ENCODE results near the gene UXS1.

UXS1 gene

GRCh38 chr2:106089611-106090010 lies 104.5 kb downstream of the UXS1 start:
- TF ChIP-seq CTCF (IDR thresholded peaks at IDR 0.05) = no peak

- peak; percentile 44; the same call in 1 of the 2 replicates for TF ChIP-seq CTCF (IDR thresholded peaks at IDR 0.05)
These were observed 108.7 kb downstream of the UXS1 start for GRCh38 chr2:106085181-106085940.

GRCh38 chr2:106080959-106081358 lies 113.1 kb downstream of the UXS1 start:
- TF ChIP-seq CTCF (IDR thresholded peaks at IDR 0.05) = no peak

GRCh38 chr2:106078096-106078495 lies 116.0 kb downstream of the UXS1 start:
- TF ChIP-seq CTCF (IDR thresholded peaks at IDR 0.05) = no peak

- no peak for TF ChIP-seq CTCF (IDR thresholded peaks at IDR 0.05)
These were observed 117.2 kb downstream of the UXS1 start for GRCh38 chr2:106076941-106077340.

GRCh38 chr2:106075048-106075447 lies 119.1 kb downstream of the UXS1 start:
- no peak for TF ChIP-seq CTCF (IDR thresholded peaks at IDR 0.05)

- TF ChIP-seq CTCF (IDR thresholded peaks at IDR 0.05) = no peak
These were observed 120.3 kb downstream of the UXS1 start for GRCh38 chr2:106073678-106074406.
